GM21619 (cell line): ENCODE results near the gene KNSTRN.
A peak's percentile ranks its signal among the peaks of the same experiment; 100 is the strongest.

Experiments used
- ATAC-seq: cut with Tn5 transposase; IDR thresholded peaks from one replicate; pipeline ENCODE4 v1.9.1; 2021; ENCODE audit not compliant: unreplicated experiment

KNSTRN gene, protein sequence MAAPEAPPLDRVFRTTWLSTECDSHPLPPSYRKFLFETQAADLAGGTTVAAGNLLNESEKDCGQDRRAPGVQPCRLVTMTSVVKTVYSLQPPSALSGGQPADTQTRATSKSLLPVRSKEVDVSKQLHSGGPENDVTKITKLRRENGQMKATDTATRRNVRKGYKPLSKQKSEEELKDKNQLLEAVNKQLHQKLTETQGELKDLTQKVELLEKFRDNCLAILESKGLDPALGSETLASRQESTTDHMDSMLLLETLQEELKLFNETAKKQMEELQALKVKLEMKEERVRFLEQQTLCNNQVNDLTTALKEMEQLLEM

GRCh38 chr15:40382580-40383456 is at the start of gene KNSTRN:
KNSTRN (plus strand) TSS chr15:40382721; CDS start chr15:40382836, 115 bp downstream.
- peak; percentile 95 for ATAC-seq

- ATAC-seq = no peak
Observed at GRCh38 chr15:40333922-40334492, 48.5 kb upstream of the KNSTRN start.

- no peak for ATAC-seq
Observed at GRCh38 chr15:40334541-40334940, 48.0 kb upstream of the KNSTRN start.

DNA sequence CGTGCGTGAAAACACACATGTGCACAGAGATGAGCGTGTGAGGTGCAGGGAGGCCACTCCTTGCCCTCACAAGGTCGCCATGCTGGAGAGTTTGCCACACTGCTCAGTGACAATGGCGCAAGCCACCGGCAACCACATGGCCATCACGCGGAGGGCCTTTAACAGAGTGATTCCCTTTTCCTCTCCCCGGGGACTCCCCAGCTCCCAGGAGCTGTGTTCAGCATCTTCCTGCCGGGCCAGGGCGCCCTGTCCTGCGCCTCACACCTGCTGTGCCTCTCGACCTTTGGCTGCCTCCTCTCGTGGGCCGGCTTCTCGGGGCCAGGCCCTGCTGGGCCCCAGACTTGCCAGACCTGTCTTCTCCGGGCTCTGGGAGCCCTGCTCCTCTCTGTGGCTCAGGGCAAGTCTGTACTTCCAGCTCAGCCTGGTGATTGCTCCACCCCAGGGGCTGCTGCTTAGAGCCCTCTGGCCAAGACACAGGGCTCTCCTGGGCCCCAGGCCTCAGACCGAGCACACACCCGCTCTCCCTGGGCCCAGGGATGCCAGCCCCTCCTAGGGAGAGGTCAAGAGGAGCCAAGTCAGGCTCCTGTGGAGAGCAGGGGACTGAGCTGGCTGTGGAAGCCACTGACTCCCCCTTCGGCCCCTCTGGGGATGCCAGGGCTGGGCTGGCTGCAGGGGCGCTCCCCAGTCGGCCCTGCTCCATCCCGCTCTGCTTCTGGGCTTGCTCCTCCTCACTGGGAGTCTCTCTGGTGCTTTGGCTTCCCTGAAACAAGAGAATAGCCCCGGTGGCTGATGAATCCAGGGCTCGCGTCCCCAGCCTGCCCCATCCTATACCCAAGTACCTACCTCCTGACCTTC is 47.4 kb upstream of the KNSTRN start:
- no peak for ATAC-seq

GRCh38 chr15:40335938-40336743 is 46.4 kb upstream of the KNSTRN start:
- no peak for ATAC-seq

DNA sequence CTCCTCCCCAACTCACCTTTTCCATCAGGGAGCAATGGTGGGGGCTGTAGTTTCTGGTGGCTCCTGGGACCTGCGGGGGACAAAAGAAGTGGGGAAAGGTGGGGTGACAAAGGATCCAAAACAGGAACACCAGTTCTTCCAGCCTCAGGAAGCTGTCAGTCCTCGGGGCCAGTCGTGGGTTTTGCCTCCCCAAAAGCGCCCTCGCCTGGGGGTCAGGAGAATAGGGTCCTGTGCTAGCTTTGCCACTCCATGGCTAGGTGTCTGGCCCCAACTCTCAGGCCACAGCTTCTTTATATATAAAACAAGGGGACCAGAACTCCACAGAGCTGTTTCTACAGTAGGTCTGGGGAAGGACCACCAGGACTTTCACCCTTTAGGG is 45.8 kb upstream of the KNSTRN start:
- no peak for ATAC-seq

- no peak for ATAC-seq
Observed at GRCh38 chr15:40337597-40337996, 44.9 kb upstream of the KNSTRN start.

- ATAC-seq = no peak
Observed at GRCh38 chr15:40338041-40338657, 44.4 kb upstream of the KNSTRN start.

- ATAC-seq = no peak
Observed at GRCh38 chr15:40338921-40339620, 43.5 kb upstream of the KNSTRN start.

DNA sequence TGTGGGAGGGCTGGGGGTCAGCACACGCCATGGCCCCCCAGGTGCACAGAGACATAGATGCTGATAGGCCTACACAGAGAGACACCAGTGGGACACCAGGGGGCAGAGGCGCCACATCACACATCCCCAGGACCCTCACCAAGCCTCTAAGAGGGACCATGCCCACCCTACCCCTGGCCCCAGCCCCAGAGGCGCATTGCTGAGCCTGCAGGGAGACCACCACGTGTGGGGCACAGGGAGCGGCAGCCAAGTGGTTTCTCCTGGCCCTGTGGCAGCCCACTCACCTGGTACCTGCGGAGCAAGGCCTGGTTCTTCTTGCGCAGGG is 42.9 kb upstream of the KNSTRN start:
- no peak for ATAC-seq

DNA sequence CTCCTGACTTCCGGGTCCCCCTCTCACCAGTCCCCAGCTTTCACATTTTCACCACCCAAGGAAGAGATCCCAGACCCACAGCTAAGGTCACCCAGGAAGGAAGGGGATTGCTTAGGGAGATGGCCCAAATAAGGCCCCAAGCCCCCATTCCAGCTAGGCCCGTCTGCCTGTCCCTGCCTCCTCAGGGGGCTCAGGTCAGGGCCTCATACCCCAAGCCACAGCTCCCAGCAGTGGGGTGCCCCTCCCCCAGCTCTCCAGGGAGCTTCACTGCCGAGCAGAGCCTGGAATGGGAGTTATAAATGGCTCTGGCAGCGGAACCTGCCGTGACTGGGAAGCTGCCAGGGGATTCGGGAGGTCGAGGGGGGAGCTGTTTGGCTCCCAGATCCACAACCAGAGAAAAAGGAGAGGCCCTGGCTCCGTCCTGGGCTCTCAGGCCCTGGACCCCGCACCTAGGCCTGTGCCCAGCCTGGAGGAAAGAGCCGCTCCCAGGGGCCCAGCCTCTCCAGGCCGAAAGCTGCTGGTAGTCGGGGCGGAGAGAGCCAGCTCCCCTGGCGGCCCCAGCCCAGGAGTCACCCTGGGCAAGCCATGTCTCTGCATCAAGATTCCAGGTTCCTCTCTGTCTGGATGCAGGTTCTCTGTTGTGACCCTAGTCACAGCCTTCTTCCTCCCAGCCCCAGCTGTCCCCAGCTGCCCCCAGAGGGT is 42.3 kb upstream of the KNSTRN start:
- no peak for ATAC-seq

DNA sequence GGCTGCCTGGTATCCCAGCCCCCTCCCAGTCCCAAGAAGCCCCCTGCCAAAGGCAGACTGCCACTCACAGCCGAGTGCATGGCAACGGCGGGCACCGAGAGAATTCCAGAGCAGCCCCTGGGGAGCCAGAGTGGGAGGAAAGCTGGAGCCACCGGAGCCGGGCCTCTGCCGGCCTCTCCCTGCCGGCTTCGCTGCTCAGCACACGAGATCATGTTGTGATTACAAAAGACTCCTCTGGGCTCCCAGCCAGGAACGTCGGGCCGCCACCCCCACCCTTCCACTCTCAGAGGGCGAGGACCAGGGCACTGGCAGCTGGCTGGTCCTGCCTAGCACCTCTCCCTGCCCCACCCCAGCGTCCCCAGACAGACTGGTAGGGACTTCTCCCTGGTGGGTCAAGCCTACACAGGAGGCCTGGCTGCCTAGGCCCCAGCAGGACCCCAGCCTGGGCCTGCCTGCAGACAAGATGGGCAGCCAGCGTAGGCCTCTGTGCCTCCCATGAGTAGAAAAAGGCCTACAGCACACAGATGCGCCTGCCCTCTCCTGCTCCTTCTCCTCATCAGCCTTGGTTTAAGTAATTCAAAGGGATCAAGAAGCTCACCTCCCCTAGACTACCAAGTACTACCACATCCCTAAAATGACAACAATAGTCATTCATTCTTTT is 41.7 kb upstream of the KNSTRN start, which contains the start of gene CCDC9B:
Gene CCDC9B (minus strand): TSS at position 200 of the 661 bp plus-strand sequence. CDS start 120 bp downstream, at position 80.
- ATAC-seq = no peak

DNA sequence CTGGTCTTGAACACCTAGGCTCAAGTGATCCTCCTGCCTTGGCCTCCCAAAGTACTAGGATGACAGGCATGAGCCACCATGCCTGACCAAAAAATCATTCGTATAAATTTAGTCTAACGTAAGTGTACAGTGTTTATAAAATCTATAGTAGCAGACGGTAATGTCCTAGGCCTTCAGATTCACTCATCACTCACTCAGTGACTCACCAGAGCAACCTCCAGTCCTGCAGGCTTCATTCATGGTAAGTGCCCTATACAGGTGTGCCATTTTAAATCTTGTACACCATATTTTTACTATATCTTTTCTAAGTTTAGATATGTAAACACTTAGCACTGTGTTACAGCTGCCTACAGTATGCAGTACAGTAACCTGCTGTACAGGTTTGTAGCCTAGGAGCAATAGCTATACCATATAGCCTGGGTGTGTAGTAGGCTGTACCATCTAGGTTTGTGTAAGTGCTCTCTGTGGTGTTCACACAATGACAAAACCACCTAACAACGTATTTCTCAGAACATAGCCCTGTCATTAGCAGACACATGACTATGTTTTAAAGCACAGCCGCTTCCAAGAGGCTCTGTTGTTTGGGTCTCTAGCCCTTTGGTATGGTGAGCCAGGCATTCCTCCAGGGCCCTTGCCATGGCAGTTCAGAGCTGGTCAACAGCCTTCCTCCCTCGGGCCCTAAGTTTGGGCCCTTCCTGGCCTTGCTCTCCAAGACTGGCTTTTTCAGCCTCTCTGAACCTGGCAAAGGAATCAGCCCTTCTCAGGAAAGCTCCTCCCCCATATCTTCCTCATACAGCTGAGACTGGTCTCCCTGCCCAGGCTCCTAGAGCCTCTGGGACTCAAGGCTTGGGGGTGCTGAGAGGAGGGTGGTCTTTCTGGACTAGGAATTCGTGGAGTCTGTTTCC is 39.9 kb upstream of the KNSTRN start:
- no peak for ATAC-seq

DNA sequence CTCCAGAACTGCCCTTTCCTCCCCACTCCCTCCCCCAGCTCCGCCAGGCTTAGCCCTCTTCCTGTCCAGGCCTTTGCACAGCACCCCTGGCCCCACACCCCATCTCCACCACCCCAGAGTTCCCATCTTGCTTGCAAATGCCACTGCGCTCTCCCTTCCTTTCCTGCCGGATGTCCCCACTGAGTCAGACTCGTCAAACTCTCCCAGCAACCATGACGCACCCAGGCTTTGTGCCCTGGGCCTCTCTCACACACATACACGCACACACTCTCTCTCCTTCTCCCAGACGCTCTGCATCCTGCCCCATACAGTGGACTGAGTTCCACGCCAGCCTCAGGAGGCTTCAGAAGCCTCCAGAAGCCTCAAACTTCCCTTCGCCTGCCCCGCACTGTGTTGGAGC is 39.0 kb upstream of the KNSTRN start:
- no peak for ATAC-seq

DNA sequence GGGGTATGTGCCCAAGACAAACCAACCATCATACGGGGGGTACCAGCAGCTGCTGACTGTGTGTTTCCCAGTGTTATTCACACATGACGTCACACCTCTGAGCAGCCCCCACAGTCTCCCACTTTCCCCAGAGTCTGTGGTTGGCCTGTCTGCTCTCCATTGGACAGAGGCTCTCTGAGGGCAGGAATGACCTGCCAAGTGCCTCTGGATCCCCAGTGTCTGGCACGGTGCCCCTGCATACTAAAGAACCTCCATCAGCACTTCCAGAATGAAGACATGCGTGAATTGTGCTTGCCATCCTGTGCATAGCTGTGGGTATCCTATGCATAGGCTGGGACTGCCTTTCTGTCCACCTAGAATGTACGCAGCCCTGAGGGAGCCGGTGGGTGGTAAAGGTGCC is 38.3 kb upstream of the KNSTRN start:
- no peak for ATAC-seq

DNA sequence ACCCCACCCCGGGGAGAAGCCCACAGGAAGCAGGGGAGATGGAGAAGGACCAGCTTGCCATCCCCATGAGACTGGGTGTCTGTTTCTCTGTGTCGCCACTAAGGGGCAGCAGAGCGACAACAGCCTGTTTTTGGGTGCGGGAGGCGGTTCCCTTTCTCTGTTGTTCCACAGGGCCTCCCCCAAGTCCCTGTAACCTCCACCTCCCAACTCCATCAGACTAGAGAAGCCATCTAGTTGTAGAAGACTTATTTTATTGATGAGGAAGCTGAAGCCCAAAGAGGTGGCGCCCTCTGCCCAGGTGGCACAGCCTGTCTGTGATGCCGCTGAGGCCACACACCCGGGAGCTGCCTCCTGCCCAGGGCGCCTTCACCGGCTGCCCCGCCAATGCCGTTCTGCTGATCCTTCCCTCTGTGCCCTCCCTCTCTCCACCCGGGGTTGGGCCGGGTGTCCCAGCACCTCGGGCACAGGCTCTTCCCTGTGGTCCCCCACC is 37.8 kb upstream of the KNSTRN start:
- peak; percentile 56 for ATAC-seq
